Measurements from ENCODE around the gene SLC35B2.

The SLC35B2 gene

GRCh38 chr6:44263354-44264100 lies 6.2 kb upstream of the SLC35B2 start (continued):
- no peak for TF ChIP-seq ZNF645 (tag by site-specific recombination; IDR thresholded peaks at IDR 0.05)
- TF ChIP-seq, protein P1, sequence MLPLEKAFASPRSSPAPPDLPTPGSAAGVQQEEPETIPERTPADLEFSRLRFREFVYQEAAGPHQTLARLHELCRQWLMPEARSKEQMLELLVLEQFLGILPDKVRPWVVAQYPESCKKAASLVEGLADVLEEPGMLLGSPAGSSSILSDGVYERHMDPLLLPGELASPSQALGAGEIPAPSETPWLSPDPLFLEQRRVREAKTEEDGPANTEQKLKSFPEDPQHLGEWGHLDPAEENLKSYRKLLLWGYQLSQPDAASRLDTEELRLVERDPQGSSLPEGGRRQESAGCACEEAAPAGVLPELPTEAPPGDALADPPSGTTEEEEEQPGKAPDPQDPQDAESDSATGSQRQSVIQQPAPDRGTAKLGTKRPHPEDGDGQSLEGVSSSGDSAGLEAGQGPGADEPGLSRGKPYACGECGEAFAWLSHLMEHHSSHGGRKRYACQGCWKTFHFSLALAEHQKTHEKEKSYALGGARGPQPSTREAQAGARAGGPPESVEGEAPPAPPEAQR (tag by site-specific recombination; IDR thresholded peaks at IDR 0.05): no peak
- no peak for TF ChIP-seq ZNF521 (tag by site-specific recombination; IDR thresholded peaks at IDR 0.05)
- TF ChIP-seq HOXD13 (CRISPR knock-in tag; IDR thresholded peaks at IDR 0.05; ENCODE audit: borderline replicate concordance): no peak
- peak; percentile 86 for TF ChIP-seq ZFHX2 (tag by site-specific recombination; conservative IDR thresholded peaks at IDR 0.05)
- no peak for TF ChIP-seq PATZ1 (tag by site-specific recombination; IDR thresholded peaks at IDR 0.05)
- TF ChIP-seq ZNF585B (tag by site-specific recombination; IDR thresholded peaks at IDR 0.05): no peak
- no peak for TF ChIP-seq HIC1 (tag by site-specific recombination; IDR thresholded peaks at IDR 0.05)
- no peak for TF ChIP-seq ZNF174 (tag by site-specific recombination; IDR thresholded peaks at IDR 0.05)
- TF ChIP-seq ZNF677 (tag by site-specific recombination; IDR thresholded peaks at IDR 0.05): no peak
- no peak for TF ChIP-seq ZNF707 (tag by site-specific recombination; IDR thresholded peaks at IDR 0.05)
- TF ChIP-seq ZNF544 (tag by site-specific recombination; IDR thresholded peaks at IDR 0.05): no peak
- TF ChIP-seq ZNF404 (tag by site-specific recombination; IDR thresholded peaks at IDR 0.05): no peak
- no peak for TF ChIP-seq ZNF16 (tag by site-specific recombination; IDR thresholded peaks at IDR 0.05; ENCODE audit: low read depth)
- TF ChIP-seq BCL6B (tag by site-specific recombination; IDR thresholded peaks at IDR 0.05): no peak
- no peak for TF ChIP-seq ZNF768 (tag by site-specific recombination; IDR thresholded peaks at IDR 0.05)
- TF ChIP-seq, protein P2, sequence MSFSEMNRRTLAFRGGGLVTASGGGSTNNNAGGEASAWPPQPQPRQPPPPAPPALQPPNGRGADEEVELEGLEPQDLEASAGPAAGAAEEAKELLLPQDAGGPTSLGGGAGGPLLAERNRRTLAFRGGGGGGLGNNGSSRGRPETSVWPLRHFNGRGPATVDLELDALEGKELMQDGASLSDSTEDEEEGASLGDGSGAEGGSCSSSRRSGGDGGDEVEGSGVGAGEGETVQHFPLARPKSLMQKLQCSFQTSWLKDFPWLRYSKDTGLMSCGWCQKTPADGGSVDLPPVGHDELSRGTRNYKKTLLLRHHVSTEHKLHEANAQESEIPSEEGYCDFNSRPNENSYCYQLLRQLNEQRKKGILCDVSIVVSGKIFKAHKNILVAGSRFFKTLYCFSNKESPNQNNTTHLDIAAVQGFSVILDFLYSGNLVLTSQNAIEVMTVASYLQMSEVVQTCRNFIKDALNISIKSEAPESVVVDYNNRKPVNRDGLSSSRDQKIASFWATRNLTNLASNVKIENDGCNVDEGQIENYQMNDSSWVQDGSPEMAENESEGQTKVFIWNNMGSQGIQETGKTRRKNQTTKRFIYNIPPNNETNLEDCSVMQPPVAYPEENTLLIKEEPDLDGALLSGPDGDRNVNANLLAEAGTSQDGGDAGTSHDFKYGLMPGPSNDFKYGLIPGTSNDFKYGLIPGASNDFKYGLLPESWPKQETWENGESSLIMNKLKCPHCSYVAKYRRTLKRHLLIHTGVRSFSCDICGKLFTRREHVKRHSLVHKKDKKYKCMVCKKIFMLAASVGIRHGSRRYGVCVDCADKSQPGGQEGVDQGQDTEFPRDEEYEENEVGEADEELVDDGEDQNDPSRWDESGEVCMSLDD (tag by site-specific recombination; IDR thresholded peaks at IDR 0.05): no peak
- no peak for TF ChIP-seq ZBTB7A (tag by site-specific recombination; IDR thresholded peaks at IDR 0.05; ENCODE audit: low read depth)
- TF ChIP-seq EGR2 (tag by site-specific recombination; IDR thresholded peaks at IDR 0.05; ENCODE audit: low read depth): peak; percentile 78
- TF ChIP-seq ZNF138 (tag by site-specific recombination; IDR thresholded peaks at IDR 0.05; ENCODE audit: borderline replicate concordance): no peak
- no peak for TF ChIP-seq ZNF549 (tag by site-specific recombination; IDR thresholded peaks at IDR 0.05)
- no peak for TF ChIP-seq KLF9 (tag by site-specific recombination; IDR thresholded peaks at IDR 0.05; ENCODE audit: low read depth)
- no peak for TF ChIP-seq ZNF473 (tag by site-specific recombination; IDR thresholded peaks at IDR 0.05)
- no peak for TF ChIP-seq ZEB2 (tag by site-specific recombination; IDR thresholded peaks at IDR 0.05)
- no peak for TF ChIP-seq ZNF776 (tag by site-specific recombination; IDR thresholded peaks at IDR 0.05; ENCODE audit: borderline replicate concordance)
- no peak for TF ChIP-seq ZNF747 (tag by site-specific recombination; IDR thresholded peaks at IDR 0.05)
- TF ChIP-seq ZNF561 (tag by site-specific recombination; IDR thresholded peaks at IDR 0.05; ENCODE audit: borderline replicate concordance): no peak
- TF ChIP-seq GLIS2 (tag by site-specific recombination; IDR thresholded peaks at IDR 0.05): 0 out of 2 replicates have a peak, but pooled peaks have one; percentile 13

All from HEK293 (cell line).